Activated CD8-positive, alpha-beta memory T cell treated with anti-CD3 and anti-CD28 coated beads, Interleukin-2, amount 50 U/mL, for 4 hours (primary cell): ENCODE data around the gene CNOT4.
A peak's percentile ranks its signal among the peaks of the same experiment; 100 is the strongest.

Source experiments
- DNase-seq: peaks from one replicate; pipeline ENCODE4 v3.0.0-alpha.2; 2020

Gene CNOT4

GRCh38 chr7:135509839-135510591 lies at the start of gene CNOT4:
TSS of gene CNOT4 (minus strand) at chr7:135510102. CDS start at chr7:135438331, 71,771 bp downstream.
- peak; percentile 97 for DNase-seq

- DNase-seq, result no peak
These were observed 49.0 kb upstream of the CNOT4 start for GRCh38 chr7:135558881-135559280.

GRCh38 chr7:135558337-135558767 lies 48.5 kb upstream of the CNOT4 start:
- peak; percentile 63 for DNase-seq

GRCh38 chr7:135557455-135558336 lies 47.8 kb upstream of the CNOT4 start, which contains the start of gene NUP205:
TSS of gene NUP205 (plus strand) at chr7:135557917. CDS start at chr7:135557945, 28 bp downstream.
- peak; percentile 69 for DNase-seq

GRCh38 chr7:135553346-135553745 lies 43.4 kb upstream of the CNOT4 start:
- DNase-seq, result no peak

- no peak for DNase-seq
These were observed 42.2 kb upstream of the CNOT4 start for GRCh38 chr7:135552148-135552547.

- no peak for DNase-seq
These were observed 40.3 kb upstream of the CNOT4 start for GRCh38 chr7:135550196-135550595.

GRCh38 chr7:135541029-135541428 lies 31.1 kb upstream of the CNOT4 start:
- no peak for DNase-seq

GRCh38 chr7:135539629-135540028 lies 29.7 kb upstream of the CNOT4 start:
- DNase-seq, result no peak

GRCh38 chr7:135538376-135538775 lies 28.5 kb upstream of the CNOT4 start:
- DNase-seq, result no peak

- no peak for DNase-seq
These were observed 28.0 kb upstream of the CNOT4 start for GRCh38 chr7:135537905-135538304.

GRCh38 chr7:135537453-135537852 lies 27.6 kb upstream of the CNOT4 start:
- DNase-seq, result no peak

- no peak for DNase-seq
These were observed 26.2 kb upstream of the CNOT4 start for GRCh38 chr7:135536150-135536549.

GRCh38 chr7:135527025-135527424 lies 17.1 kb upstream of the CNOT4 start:
- no peak for DNase-seq

- DNase-seq, result no peak
These were observed 15.5 kb upstream of the CNOT4 start for GRCh38 chr7:135525426-135525825.

- DNase-seq, result no peak
These were observed 13.2 kb upstream of the CNOT4 start for GRCh38 chr7:135523146-135523545.

GRCh38 chr7:135522509-135522908 lies 12.6 kb upstream of the CNOT4 start:
- DNase-seq, result no peak

GRCh38 chr7:135519871-135520270 lies 10.0 kb upstream of the CNOT4 start:
- DNase-seq, result no peak

- DNase-seq, result no peak
These were observed 9.4 kb upstream of the CNOT4 start for GRCh38 chr7:135519233-135519688.

GRCh38 chr7:135518748-135519147 lies 8.8 kb upstream of the CNOT4 start:
- DNase-seq, result no peak

- no peak for DNase-seq
These were observed 7.2 kb upstream of the CNOT4 start for GRCh38 chr7:135517060-135517459.

GRCh38 chr7:135514856-135515255 lies 5.0 kb upstream of the CNOT4 start:
- DNase-seq, result no peak

GRCh38 chr7:135512135-135512887 lies 2.4 kb upstream of the CNOT4 start:
- no peak for DNase-seq
